Liver (tissue), 9 donors: ENCODE results near the gene CCR8. TPM values are rescaled to one million over a fixed set of nuclear protein-coding genes. Genes with fewer than 3 reads are reported as not detected.

ENCODE experiments used
- DNase-seq: peaks from one replicate; pipeline ENCODE4 v3.0.0-alpha.2; 2017; ENCODE audit warnings: low spot score
- H3K27ac ChIP-seq, 2 donors: one replicate each; pipeline ENCODE4 v1.7.0; 2013; ENCODE audit warnings: inconsistent platforms in 2 of 2, low read length in 2 of 2, control low read depth in 1 of 2, low read depth in 1 of 2, mild to moderate bottlenecking in 1 of 2
- H3K27me3 ChIP-seq, 4 donors: one replicate each; pipeline versions ENCODE4 v1.6.1 to v1.7.0; 2013; ENCODE audit warnings: low read length in 3 of 4, inconsistent platforms in 1 of 4, mild to moderate bottlenecking in 1 of 4, moderate library complexity in 1 of 4; ENCODE audit not compliant: control insufficient read depth in 4 of 4, insufficient read depth in 4 of 4
- H3K36me3 ChIP-seq, 4 donors: one replicate each; pipeline versions ENCODE4 v1.6.1 to v1.7.0; 2013; ENCODE audit warnings: low read length in 3 of 4, mild to moderate bottlenecking in 3 of 4, low read depth in 1 of 4, moderate library complexity in 1 of 4; ENCODE audit not compliant: control insufficient read depth in 4 of 4, insufficient read depth in 3 of 4
- H3K4me1 ChIP-seq, 4 donors: one replicate each; pipeline versions ENCODE4 v1.6.1 to v1.7.0; 2013; ENCODE audit warnings: low read length in 3 of 4, mild to moderate bottlenecking in 3 of 4, moderate library complexity in 1 of 4; ENCODE audit not compliant: control insufficient read depth in 4 of 4, insufficient read depth in 4 of 4
- H3K4me3 ChIP-seq, 3 donors: one replicate each; pipeline versions ENCODE4 v1.6.1 to v1.7.0; 2013; ENCODE audit warnings: low read length in 3 of 3, control low read depth in 1 of 3, low read depth in 1 of 3, mild to moderate bottlenecking in 1 of 3
- H3K9ac ChIP-seq, 2 donors: one replicate each; pipeline ENCODE4 v1.7.0; 2013; ENCODE audit warnings: low read length in 2 of 2, mild to moderate bottlenecking in 2 of 2, moderate library complexity in 2 of 2, control low read depth in 1 of 2, low read depth in 1 of 2
- H3K9me3 ChIP-seq, 4 donors: one replicate each; pipeline versions ENCODE4 v1.6.1 to v1.7.0; 2013; ENCODE audit warnings: low read length in 3 of 4; ENCODE audit not compliant: control insufficient read depth in 4 of 4
- EGR1 ChIP-seq, 2 donors: IDR thresholded peaks; 2 replicates each; pipeline ENCODE4 v1.6.1; 2016 to 2018; ENCODE audit warnings: antibody characterized with exemption in 2 of 2, low read depth in 2 of 2
- FOXA1 ChIP-seq: IDR thresholded peaks from 2 replicates; pipeline ENCODE4 v1.6.1; 2016; ENCODE audit warnings: antibody characterized with exemption
- GABPA ChIP-seq, 2 donors: IDR thresholded peaks in 1 of 2; conservative IDR thresholded peaks in 1 of 2; 2 replicates each; pipeline ENCODE4 v1.6.1; 2016; ENCODE audit warnings: antibody characterized with exemption in 2 of 2, mild to moderate bottlenecking in 1 of 2, moderate library complexity in 1 of 2
- HNF4A ChIP-seq, 2 donors: conservative IDR thresholded peaks; 2 replicates each; pipeline ENCODE4 v1.6.1; 2016; ENCODE audit warnings: antibody characterized with exemption in 2 of 2, mild to moderate bottlenecking in 2 of 2
- MAX ChIP-seq: IDR thresholded peaks from 2 replicates; pipeline ENCODE4 v1.6.1; 2016; ENCODE audit warnings: antibody characterized with exemption
- RAD21 ChIP-seq, 2 donors: IDR thresholded peaks; 2 replicates each; pipeline ENCODE4 v1.6.1; 2016; ENCODE audit warnings: antibody characterized with exemption in 2 of 2, mild to moderate bottlenecking in 2 of 2
- REST ChIP-seq: IDR thresholded peaks from 2 replicates; pipeline ENCODE4 v1.6.1; 2016; ENCODE audit warnings: antibody characterized with exemption, mild to moderate bottlenecking
- RXRA ChIP-seq, 2 donors: IDR thresholded peaks; 2 replicates each; pipeline ENCODE4 v1.6.1; 2017 to 2018; ENCODE audit warnings: antibody characterized with exemption in 2 of 2, mild to moderate bottlenecking in 1 of 2
- SP1 ChIP-seq: IDR thresholded peaks from 2 replicates; pipeline ENCODE4 v1.6.1; 2018; ENCODE audit warnings: antibody characterized with exemption, mild to moderate bottlenecking
- YY1 ChIP-seq: IDR thresholded peaks from 2 replicates; pipeline ENCODE4 v1.6.1; 2016; ENCODE audit warnings: antibody characterized with exemption, mild to moderate bottlenecking
- WGBS: extraction: QIAGEN DNeasy Blood & Tissue Kit; methylation state at CpG from one replicate; pipeline ENCODE4 v1.1.7; 2013; 5-methylcytosine and 5-hydroxymethylcytosine counted together
- polyA plus RNA-seq, 2 donors: library from polyadenylated mRNA; stranded (reverse) in 1 of 2; unstranded in 1 of 2; fragments of 200-250 nt in 1 of 2; fragments of >200 nt in 1 of 2; fragmentation: Nextera tagmentation in 1 of 2; extraction: Ambion mirVana in 1 of 2; gene quantifications; one replicate each; pipeline versions ENCODE4 v1.2.1 to v1.2.3, GENCODE V29; 2013 to 2015
- total RNA-seq, 2 donors: library from RNA; depleted of rRNA; stranded (reverse); fragments of >200 nt; gene quantifications; one replicate each; pipeline ENCODE4 v1.2.3, GENCODE V29; 2014
- TF ChIP-seq, protein P1 (sequence below): IDR thresholded peaks from 2 replicates; pipeline ENCODE4 v1.6.1; 2016; ENCODE audit warnings: antibody characterized with exemption
- TF ChIP-seq, protein P2 (sequence below): IDR thresholded peaks from 2 replicates; pipeline ENCODE4 v1.6.1; 2016; ENCODE audit warnings: antibody characterized with exemption
- donor health status: healthy.
- donor health status: healthy.
- donor health status: healthy.
- donor health status: healthy.
- donor health status: healthy.

CCR8 gene
- total and polyA plus RNA-seq, 4 donors, result not detected

DNA sequence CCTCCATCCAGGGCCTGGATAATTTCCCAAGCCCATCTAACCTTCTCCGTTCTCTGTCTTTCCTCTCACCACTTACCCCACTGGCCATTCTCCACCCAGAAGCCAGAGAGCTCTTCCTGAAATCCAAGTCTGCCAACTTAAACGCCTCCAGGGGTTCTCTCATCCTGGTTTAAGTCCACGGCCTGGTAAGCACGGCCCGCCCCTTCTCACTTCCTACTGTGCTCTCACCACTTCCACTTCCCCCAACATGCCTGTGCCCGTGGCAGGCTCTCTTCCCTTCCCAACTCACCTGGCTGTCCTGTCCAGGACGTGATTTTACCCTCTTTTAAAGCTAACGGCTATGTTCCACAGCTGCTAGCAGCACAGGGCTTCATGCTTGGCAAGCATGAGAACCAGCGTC, 48.0 kb upstream of the CCR8 start:
- no peaks in the 10 kb centered on the region for H3K9me3 ChIP-seq
- no peak overlapping the region for H3K9ac ChIP-seq
- no peaks in the 10 kb centered on the region for H3K4me1 ChIP-seq
- H3K27ac ChIP-seq, result no peak overlapping the region
- no peak for DNase-seq
- H3K4me3 ChIP-seq, result no peak overlapping the region
- TF ChIP-seq SP1, result no peak
- no peak for TF ChIP-seq FOXA1
- TF ChIP-seq GABPA (IDR thresholded peaks at IDR 0.05 in 1 of 2, conservative IDR thresholded peaks at IDR 0.05 in 1 of 2), result no peak
- TF ChIP-seq YY1, result no peak
- TF ChIP-seq EGR1 (IDR thresholded peaks at IDR 0.05; ENCODE audit: low read depth in 2 of 2), result no peak
- no peak for TF ChIP-seq HNF4A (conservative IDR thresholded peaks at IDR 0.05)
- TF ChIP-seq REST, result no peak
- H3K36me3 ChIP-seq, result no peaks in the 10 kb centered on the region
- H3K27me3 ChIP-seq, result no peaks in the 10 kb centered on the region
- WGBS, result 85% methylated on average over 9 of the region's 9 CpGs

DNA sequence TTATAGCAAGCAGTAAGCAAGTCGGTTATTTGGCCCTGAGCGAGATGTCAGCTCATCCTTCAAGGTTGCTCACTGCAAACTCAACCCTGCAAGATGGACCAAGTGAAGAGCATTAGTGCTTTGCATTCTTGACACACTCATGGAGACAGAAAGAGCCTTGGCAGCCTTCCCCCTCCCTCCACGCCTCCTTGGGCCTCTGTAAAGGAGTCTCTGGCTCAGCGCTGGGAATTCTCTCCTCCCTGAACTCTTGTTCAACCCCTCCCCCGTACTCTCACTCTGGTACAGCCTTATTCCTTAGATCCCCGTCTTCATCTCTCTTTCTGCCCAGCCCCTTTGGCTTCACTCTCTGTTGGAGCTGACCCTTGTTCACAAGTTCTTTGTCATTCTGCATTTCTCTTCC, 47.5 kb upstream of the CCR8 start:
- no peak for TF ChIP-seq REST
- no peak for TF ChIP-seq RAD21 (IDR thresholded peaks at IDR 0.05)
- no peaks in the 10 kb centered on the region for H3K36me3 ChIP-seq
- H3K4me3 ChIP-seq, result no peak overlapping the region
- H3K9ac ChIP-seq, result no peak overlapping the region
- WGBS, result 92% methylated on average over 6 of the region's 6 CpGs
- H3K9me3 ChIP-seq, result no peaks in the 10 kb centered on the region
- no peaks in the 10 kb centered on the region for H3K27me3 ChIP-seq
- peaks cover 0 to 3% (median 1%) of the 10 kb centered on the region in 4 donors for H3K4me1 ChIP-seq
- H3K27ac ChIP-seq, result no peak overlapping the region
- DNase-seq, result no peak

DNA sequence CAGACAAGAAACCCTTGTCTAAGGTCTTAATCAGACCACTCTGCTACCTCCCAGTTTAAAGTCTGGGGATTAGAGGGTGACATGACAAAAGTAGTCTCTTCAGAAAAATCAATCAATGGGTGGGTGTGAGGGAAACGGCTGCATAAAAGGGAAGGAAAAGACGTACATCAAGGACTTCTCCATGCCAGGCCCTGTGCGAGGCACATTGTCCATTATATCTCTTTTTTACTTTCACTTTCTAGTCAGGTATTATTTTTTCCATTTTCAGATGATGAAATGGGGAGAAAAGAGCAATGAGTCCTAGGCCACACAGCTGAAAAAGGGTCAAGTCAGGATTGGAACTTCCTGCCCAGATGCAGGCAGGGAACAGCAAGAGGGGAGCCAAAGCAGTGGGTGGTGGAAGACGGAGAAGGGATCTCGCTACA, 45.0 kb upstream of the CCR8 start:
- 74% methylated on average over 5 of the region's 5 CpGs for WGBS
- Histone ChIP-seq H3K4me3 (no peak overlapping the region), H3K9ac (no peak overlapping the region), H3K36me3 (no peaks in the 10 kb centered on the region), H3K4me1 (peaks cover 0 to 15% (median 9%) of the 10 kb centered on the region in 4 donors), H3K27ac (no peak overlapping the region), H3K9me3 (no peaks in the 10 kb centered on the region), H3K27me3 (no peaks in the 10 kb centered on the region)
- no peak for DNase-seq
- peak; percentile 24 for TF ChIP-seq SP1
- peak; percentile 80 to 81 for TF ChIP-seq RXRA (IDR thresholded peaks at IDR 0.05)
- TF ChIP-seq, protein P1, sequence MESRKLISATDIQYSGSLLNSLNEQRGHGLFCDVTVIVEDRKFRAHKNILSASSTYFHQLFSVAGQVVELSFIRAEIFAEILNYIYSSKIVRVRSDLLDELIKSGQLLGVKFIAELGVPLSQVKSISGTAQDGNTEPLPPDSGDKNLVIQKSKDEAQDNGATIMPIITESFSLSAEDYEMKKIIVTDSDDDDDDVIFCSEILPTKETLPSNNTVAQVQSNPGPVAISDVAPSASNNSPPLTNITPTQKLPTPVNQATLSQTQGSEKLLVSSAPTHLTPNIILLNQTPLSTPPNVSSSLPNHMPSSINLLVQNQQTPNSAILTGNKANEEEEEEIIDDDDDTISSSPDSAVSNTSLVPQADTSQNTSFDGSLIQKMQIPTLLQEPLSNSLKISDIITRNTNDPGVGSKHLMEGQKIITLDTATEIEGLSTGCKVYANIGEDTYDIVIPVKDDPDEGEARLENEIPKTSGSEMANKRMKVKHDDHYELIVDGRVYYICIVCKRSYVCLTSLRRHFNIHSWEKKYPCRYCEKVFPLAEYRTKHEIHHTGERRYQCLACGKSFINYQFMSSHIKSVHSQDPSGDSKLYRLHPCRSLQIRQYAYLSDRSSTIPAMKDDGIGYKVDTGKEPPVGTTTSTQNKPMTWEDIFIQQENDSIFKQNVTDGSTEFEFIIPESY, result no peak
- TF ChIP-seq, protein P2, sequence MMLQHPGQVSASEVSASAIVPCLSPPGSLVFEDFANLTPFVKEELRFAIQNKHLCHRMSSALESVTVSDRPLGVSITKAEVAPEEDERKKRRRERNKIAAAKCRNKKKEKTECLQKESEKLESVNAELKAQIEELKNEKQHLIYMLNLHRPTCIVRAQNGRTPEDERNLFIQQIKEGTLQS, result no peak
- no peak for TF ChIP-seq MAX
